ENCODE measurements around the gene RREB1.

- no peak for TF ChIP-seq CTCF (optimal IDR thresholded peaks at IDR 0.05 in 1 of 3, IDR thresholded peaks at IDR 0.05 in 1 of 3, conservative IDR thresholded peaks at IDR 0.05 in 1 of 3; ENCODE audit: extremely low read depth in 1 of 3, insufficient read depth in 2 of 3, low read length in 3 of 3)
- TF ChIP-seq EZH2 (IDR thresholded peaks at IDR 0.05; ENCODE audit: low read length) = no peak
Measured at GRCh38 chr6:7136859-7137334, 29.1 kb downstream of the RREB1 start.

Measured in keratinocyte (primary cell).